T-helper 2 cell (primary cell): ENCODE results near the gene ZMIZ1.
"Not testable (repeated sequence)": the region's sequence is repeated elsewhere in the genome, so short reads cannot be mapped to it uniquely, and the experiment has no call there.

ENCODE experiments used
- DNase-seq, 5 experiments: peaks; one replicate each; pipeline versions ENCODE4 v3.0.0 to v3.0.0-alpha.2; 2012 to 2022

The ZMIZ1 gene

DNA sequence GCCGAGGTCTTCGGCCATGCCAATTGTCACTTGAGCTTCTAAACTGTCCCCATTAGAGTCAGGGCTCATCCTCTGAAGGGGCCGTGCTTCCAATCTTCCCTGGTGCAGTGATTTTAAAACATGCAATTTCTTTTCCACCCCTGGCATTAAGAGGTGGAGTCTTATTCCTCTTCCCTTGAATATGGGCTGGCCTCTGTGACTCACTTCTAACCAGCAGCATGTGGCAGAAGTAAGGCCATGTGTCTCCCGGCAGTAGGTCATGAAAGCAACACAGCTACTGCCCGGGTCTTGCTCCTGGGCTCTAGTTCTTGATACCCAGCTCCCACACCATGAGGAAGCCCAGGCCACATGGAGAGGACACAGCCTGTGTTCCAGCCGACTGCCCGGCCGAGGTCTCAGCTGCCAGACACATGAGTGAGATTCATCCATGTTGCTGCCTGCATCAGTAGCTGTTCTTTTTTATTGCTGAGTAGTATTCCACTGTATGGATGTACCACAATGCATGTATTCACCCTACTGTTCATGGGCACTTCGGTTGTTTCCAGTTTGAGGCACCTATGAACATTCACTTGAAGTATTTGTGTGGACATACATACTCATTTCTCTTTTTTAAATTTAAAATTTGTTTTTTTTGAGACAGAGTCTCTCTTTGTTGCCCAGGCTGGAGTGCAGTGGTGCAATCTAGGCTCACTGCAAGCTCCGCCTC, 264.0 kb downstream of the ZMIZ1 start:
- not testable (repeated sequence) for DNase-seq

DNA sequence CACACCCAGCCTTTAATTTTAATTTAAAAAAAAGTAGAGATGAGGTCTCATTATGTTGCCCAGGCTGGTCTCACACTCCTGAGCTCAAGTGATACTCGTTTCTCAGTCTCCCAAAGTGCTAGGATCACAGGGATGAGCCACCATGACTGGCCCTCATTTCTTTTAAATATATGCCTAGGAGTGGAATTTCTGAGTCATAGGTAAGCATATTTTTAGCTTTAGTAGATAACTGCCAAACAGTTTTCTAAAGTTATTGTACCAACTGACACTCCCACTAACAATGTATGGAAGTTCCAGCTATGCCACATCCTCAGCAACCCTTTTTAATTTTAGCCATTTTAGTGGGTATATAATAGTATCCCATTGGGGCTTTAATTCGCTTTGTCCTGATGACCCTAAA, 264.7 kb downstream of the ZMIZ1 start:
- DNase-seq, result no peak

DNA sequence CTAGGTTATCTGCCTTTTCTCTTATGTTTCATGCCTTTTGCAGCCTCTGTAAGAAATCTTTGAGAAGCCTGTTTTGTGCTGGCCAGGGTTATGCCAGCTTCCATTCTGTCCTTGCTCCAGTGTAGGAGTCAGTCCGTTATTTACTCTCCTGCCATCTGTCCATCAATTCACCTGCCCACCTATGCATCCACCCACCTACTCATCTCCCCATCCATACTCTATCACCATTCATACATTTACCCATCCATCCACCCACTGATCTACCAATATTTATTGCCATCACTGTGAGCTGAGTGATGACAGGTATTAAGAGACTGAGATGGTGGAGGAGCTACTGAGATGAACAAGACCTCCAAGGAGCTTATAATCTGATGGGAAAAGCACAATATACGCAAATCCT, 265.8 kb downstream of the ZMIZ1 start:
- DNase-seq, result no peak

DNA sequence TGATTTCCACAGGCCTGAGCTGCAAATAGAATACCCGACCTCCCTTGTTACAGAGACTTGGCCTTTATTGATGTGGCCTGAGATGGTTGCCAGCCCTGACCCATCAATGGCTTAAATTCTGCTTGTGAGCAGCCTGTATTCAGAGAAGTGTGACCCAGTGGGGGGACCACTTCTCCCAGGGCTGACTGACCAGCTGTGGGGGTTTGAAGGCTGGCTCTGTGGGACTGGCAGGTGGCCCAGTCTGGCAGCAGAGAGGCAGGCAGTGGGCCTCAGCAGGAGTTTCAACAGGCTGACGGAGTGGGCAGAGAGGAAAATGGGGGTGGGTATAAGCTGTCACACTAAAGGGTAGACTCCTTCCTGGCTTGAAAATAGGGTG, 266.3 kb downstream of the ZMIZ1 start:
- DNase-seq, result no peak

- DNase-seq, result no peak
These were observed 266.9 kb downstream of the ZMIZ1 start for GRCh38 chr10:79335470-79336235.

DNA sequence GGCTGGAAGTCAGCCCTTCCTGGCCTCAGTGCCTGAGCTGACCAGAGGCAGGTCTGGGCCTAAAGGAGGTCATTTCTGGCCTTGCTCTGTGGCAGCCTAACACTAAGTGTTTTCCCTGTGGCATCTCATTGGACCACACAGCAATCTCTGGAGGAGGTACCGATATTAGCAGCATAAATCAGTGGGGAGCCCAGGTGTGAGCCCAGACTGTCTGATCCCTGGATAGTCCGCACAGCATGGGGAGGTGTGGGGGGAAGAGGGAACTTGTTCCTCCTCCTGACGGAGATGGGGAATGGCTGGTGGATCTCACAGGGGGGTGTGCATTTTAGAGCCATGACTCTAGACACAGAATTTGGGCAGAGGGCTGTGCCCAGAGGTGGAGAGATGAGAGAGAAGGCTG, 267.5 kb downstream of the ZMIZ1 start:
- no peak for DNase-seq

- no peak for DNase-seq
These were observed 268.0 kb downstream of the ZMIZ1 start for GRCh38 chr10:79336739-79337138.

DNA sequence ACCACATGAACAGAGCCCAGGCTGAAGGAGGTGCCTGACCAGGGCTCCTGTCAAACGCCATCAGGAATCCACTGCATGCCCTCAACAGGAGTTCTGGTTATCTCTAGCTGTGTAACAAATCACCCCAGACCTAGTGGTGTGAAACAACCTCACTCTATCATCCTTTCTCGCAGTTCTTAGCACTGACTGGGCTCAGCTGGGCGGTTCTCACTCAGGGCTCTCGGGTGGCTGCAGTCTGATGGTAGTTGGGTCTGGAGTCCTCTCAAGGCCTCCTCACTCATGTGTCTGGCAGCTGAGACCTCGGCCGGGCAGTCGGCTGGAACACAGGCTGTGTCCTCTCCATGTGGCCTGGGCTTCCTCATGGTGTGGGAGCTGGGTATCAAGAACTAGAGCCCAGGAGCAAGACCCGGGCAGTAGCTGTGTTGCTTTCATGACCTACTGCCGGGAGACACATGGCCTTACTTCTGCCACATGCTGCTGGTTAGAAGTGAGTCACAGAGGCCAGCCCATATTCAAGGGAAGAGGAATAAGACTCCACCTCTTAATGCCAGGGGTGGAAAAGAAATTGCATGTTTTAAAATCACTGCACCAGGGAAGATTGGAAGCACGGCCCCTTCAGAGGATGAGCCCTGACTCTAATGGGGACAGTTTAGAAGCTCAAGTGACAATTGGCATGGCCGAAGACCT, 269.2 kb downstream of the ZMIZ1 start:
- DNase-seq, result not testable (repeated sequence)

DNA sequence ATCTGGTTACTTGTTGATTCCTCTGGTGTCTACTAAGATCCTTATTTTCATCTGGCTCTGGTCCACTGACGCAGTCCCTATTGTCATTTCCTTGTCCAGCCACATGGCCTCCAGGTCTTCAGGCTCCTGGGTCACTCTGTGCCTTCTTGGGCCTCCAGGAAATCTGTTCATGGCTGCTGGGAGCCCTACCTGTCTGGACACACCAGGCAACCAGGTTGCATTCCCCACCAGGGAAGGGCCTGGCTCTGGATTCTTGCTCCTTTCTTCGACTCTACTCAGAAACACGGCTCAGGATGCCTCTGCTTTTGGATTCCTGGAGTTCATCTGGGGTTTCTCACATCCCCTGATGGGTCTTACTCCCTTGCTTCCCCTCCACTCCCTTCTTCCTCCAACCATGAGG, 270.5 kb downstream of the ZMIZ1 start:
- DNase-seq, result no peak

- DNase-seq, result no peak
These were observed 272.0 kb downstream of the ZMIZ1 start for GRCh38 chr10:79340646-79341244.

GRCh38 chr10:79342295-79342761, 273.6 kb downstream of the ZMIZ1 start:
- DNase-seq, result no peak

- DNase-seq, result no peak
These were observed 274.2 kb downstream of the ZMIZ1 start for GRCh38 chr10:79342811-79343561.

DNA sequence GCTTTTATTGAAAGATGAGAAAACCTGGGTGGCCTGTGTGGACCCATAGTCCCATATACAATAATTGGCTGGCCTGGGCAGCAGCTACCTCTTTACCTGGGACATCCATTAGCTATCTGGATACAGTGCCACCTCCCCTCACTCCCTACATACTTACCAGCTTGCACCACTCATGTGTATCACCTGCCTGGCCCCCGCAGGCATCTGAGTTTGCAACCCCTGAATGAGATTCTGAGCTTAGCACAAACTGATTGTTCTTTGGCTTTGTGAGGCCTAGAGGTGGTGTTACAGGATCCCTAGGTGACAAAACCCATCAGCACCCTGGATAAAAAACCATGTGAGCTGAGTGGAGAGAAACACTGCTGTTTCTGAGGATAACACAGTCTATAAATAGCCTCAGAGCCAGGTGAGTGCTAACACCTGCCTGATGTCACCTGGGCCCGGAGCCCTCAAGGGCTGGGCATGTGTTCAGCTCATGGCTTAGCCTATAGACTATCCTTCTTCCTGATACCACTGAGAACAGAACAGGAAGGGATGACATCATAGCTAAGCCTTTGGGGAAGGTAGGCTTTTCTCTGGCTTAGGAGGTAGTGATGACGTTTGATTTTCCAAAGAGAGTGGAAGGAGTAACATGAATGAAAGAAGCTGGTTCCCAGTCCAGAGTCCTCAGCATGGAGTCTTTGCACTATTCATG, 275.9 kb downstream of the ZMIZ1 start:
- no peak for DNase-seq

DNA sequence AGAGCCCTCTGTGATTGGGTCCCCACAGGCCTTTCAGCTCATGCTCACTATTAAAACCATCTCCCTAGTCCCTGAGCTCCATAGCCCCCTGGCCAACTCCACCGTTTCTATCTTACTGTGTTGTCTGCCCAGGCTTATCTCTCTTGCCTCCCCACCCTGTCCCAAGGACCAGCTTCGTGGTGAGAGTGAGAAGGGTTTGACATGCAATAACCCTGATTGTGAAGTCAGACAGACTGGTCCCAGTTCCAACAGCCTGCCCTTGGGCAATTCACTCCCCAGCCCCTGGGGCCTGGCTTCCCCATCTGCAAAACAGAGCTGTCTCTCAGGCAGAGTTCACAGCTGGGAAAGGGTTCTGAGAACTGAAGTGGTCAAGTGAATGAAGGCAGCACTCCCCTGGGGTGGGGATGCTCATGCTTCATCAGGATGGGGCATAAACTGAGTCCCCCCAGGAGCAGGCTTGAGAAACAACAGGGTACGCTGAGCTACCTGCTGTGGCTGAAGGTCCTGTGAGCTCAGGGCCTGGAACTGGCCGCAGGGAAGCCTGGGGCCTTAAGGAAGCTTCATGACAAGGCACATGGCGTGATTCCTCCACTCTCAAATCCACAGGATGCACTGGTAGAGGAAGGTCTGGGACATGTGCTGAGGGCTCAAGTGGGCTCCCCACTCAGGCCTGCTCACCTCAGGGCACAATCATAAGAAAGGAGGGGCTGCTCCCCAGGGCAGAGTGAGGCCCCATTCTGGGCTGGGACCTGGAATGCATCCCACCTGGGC, 276.7 kb downstream of the ZMIZ1 start:
- no peak for DNase-seq

GRCh38 chr10:79346012-79346340, 277.2 kb downstream of the ZMIZ1 start:
- no peak for DNase-seq

DNA sequence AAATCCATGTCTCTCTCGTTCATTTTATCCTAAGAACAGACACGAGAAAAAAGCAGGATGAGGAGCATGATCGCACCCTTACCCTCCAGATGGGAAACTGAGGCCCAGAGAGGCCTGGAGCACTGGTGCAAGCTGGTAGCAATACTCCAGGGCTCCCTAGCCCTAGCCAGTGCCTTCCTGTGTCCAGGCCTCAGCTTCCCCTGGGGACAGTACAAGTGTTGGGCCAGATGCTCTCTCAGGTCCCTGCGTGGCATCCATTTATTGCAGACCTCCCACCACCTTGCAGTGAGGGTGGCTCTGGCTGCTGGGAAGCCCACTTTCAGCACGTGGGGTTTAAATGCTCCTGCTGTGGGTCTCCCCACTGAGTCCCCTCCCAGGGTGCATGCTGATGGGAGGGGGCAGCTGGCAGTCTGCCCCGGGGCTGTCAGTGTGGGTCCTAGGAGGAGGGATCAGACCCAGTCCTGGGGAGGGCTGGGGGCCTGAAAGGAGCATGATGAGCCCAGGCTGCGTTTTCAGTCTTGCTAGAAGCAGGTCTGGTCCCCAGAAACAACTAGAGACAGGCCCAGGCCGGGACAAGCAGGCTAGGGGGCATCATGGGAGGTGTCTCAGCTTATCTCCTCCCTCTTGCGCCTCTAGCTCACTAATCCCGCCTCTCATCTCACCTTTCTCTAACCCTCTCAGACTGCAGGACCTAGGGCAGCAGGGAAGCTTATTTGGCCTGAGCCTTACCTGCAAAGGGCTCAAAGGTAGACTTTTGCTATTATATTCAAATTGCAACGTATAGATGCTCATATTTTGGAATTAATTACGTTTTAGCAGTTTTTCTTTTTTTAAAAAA, 277.8 kb downstream of the ZMIZ1 start:
- peak in 1 of 5 experiments; percentile 45 for DNase-seq

GRCh38 chr10:79347226-79347893, 278.6 kb downstream of the ZMIZ1 start, which contains the start of gene PPIF:
TSS of gene PPIF (plus strand) at chr10:79347469. CDS start at chr10:79347549, 80 bp downstream.
- DNase-seq, result peak; percentile 87 to 94 (median 89)

DNA sequence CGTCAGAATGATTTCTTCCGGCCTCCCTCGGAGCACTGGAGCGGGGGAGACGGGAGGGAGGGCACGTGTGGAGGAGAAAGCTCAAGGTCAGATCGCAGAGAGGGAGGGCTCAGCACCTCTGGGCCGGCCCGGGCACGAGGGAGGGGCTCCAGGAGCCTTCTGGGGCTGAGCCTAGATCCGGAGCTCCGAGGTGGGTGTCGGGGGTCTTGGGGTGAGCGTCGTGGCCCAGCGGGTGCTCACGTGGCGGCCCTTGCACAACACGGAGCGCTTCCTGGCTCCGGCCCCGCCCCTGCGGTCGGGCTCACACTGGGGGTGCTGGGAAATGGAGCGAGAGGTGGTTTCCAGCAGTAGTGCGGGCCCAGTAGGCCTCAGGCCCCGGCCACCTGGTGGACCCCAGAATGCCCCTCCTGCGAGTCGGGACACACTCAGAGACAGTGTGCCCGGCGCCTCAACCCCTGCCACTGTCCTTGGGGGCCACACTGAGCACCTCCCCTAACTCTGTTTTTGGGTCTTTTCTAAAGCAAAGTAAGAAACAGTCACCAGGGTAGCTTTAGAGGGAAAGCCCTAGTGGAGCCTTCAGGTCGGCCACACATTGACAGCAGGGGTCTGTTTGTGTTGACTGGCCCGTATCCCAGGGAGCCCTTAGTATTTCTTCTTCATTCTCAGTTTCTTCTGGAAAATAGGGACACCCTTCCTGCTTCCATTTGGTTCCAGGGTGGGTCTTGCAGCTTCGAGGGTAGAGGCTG, 279.3 kb downstream of the ZMIZ1 start:
- peak; percentile 44 to 88 (median 62) for DNase-seq

GRCh38 chr10:79348640-79348988, 279.8 kb downstream of the ZMIZ1 start:
- no peak for DNase-seq
